Right lobe of liver (tissue), 4 donors: ENCODE measurements around the gene SCFD2.

Source experiments
- CTCF ChIP-seq, 4 donors: fragments of 200-600 bp in 3 of 4; fragments of 450-650 bp in 1 of 4; IDR thresholded peaks; one replicate each; pipeline versions ENCODE4 v1.5.1 to v1.8.0; 2016 to 2022; ENCODE audit warnings: antibody characterized with exemption in 4 of 4, mild to moderate bottlenecking in 2 of 4
- POLR2A ChIP-seq: fragments of 450-650 bp; IDR thresholded peaks from one replicate; pipeline ENCODE4 v1.6.1; 2017; ENCODE audit warnings: antibody characterized with exemption, mild to moderate bottlenecking
- donor health status: DM: no; HTN: no; CAD: no.
- donor health status: DM: no; HTN: no; CAD: no.
- donor health status: DM: no; HTN: yes; CAD: no.

- TF ChIP-seq CTCF (IDR thresholded peaks at IDR 0.05) (no peak), POLR2A (no peak)
These were observed 361.9 kb downstream of the SCFD2 start for GRCh38 chr4:53003959-53004358.
